Measurements from ENCODE around the gene PSMD7.

PSMD7 gene

GRCh38 chr16:74291577-74292208 is 4.9 kb upstream of the PSMD7 start:
- no peak overlapping the region for H3K27ac ChIP-seq (ENCODE audit: low read depth, low read length, severe bottlenecking)
- H3K4me1 ChIP-seq (ENCODE audit: control insufficient read depth, insufficient read depth, low read length, poor library complexity, severe bottlenecking) = no peaks in the 10 kb centered on the region
- WGBS, 2 experiments (ENCODE audit: insufficient coverage in 2 of 2) = 86 to 100% methylated on average over 1 of the region's 1 CpG
- H3K4me3 ChIP-seq (ENCODE audit: extremely low read depth, insufficient read depth, low read length, poor library complexity, severe bottlenecking) = no peak overlapping the region
- H3K36me3 ChIP-seq (ENCODE audit: control insufficient read depth, insufficient read depth, low read length) = no peaks in the 10 kb centered on the region
- H3K9me3 ChIP-seq (ENCODE audit: control insufficient read depth, low read length) = no peaks in the 10 kb centered on the region

- peaks cover 34% of the 10 kb centered on the region for H3K36me3 ChIP-seq (ENCODE audit: control insufficient read depth, insufficient read depth, low read length)
- peak overlapping the region; percentile 97 for H3K4me3 ChIP-seq (ENCODE audit: extremely low read depth, insufficient read depth, low read length, poor library complexity, severe bottlenecking)
- H3K4me1 ChIP-seq (ENCODE audit: control insufficient read depth, insufficient read depth, low read length, poor library complexity, severe bottlenecking) = peaks cover 5% of the 10 kb centered on the region
- 52 to 73% methylated on average over 7 of the region's 9 CpGs for WGBS, 2 experiments (ENCODE audit: insufficient coverage in 2 of 2)
- peak overlapping the region; percentile 97 for H3K27ac ChIP-seq (ENCODE audit: low read depth, low read length, severe bottlenecking)
- no peaks in the 10 kb centered on the region for H3K9me3 ChIP-seq (ENCODE audit: control insufficient read depth, low read length)
These were observed 546 bp upstream of the PSMD7 start for GRCh38 chr16:74296104-74296431.

- peaks cover 46% of the 10 kb centered on the region for H3K36me3 ChIP-seq (ENCODE audit: control insufficient read depth, insufficient read depth, low read length)
- H3K4me3 ChIP-seq (ENCODE audit: extremely low read depth, insufficient read depth, low read length, poor library complexity, severe bottlenecking) = peak overlapping the region; percentile 97
- 0% methylated on average over 22 to 24 of the region's 27 CpGs for WGBS, 2 experiments (ENCODE audit: insufficient coverage in 2 of 2)
- no peaks in the 10 kb centered on the region for H3K9me3 ChIP-seq (ENCODE audit: control insufficient read depth, low read length)
- H3K27ac ChIP-seq (ENCODE audit: low read depth, low read length, severe bottlenecking) = peak overlapping the region; percentile 97
- H3K4me1 ChIP-seq (ENCODE audit: control insufficient read depth, insufficient read depth, low read length, poor library complexity, severe bottlenecking) = peaks cover 5% of the 10 kb centered on the region
These were observed 591 bp downstream of the PSMD7 start for GRCh38 chr16:74297145-74297665.

- H3K36me3 ChIP-seq (ENCODE audit: control insufficient read depth, insufficient read depth, low read length) = peaks cover 55% of the 10 kb centered on the region
- H3K27ac ChIP-seq (ENCODE audit: low read depth, low read length, severe bottlenecking) = no peak overlapping the region
These were observed 1.5 kb downstream of the PSMD7 start for GRCh38 chr16:74298104-74298503.

GRCh38 chr16:74302341-74302740 is 5.7 kb downstream of the PSMD7 start:
- Histone ChIP-seq H3K4me1 (ENCODE audit: control insufficient read depth, insufficient read depth, low read length, poor library complexity, severe bottlenecking) (peaks cover 5% of the 10 kb centered on the region), H3K36me3 (ENCODE audit: control insufficient read depth, insufficient read depth, low read length) (peaks cover 97% of the 10 kb centered on the region), H3K27ac (ENCODE audit: low read depth, low read length, severe bottlenecking) (no peak overlapping the region), H3K4me3 (ENCODE audit: extremely low read depth, insufficient read depth, low read length, poor library complexity, severe bottlenecking) (no peak overlapping the region), H3K9me3 (ENCODE audit: control insufficient read depth, low read length) (no peaks in the 10 kb centered on the region)
- WGBS, 2 experiments (ENCODE audit: insufficient coverage in 2 of 2) = 80 to 100% methylated on average over 1 to 2 of the region's 5 CpGs

More at GRCh38 chr16:74298104-74298503, 1.5 kb downstream of the PSMD7 start:
- Histone ChIP-seq H3K4me3 (ENCODE audit: extremely low read depth, insufficient read depth, low read length, poor library complexity, severe bottlenecking) (peak overlapping the region; percentile 97), H3K9me3 (ENCODE audit: control insufficient read depth, low read length) (no peaks in the 10 kb centered on the region), H3K4me1 (ENCODE audit: control insufficient read depth, insufficient read depth, low read length, poor library complexity, severe bottlenecking) (peaks cover 5% of the 10 kb centered on the region)
- WGBS, 2 experiments (ENCODE audit: insufficient coverage in 2 of 2) = 100% methylated on average over 2 of the region's 2 CpGs

- WGBS, 2 experiments (ENCODE audit: insufficient coverage in 2 of 2) = 91 to 97% methylated on average over 5 to 8 of the region's 10 CpGs
- H3K36me3 ChIP-seq (ENCODE audit: control insufficient read depth, insufficient read depth, low read length) = peaks cover 90% of the 10 kb centered on the region
- no peak overlapping the region for H3K27ac ChIP-seq (ENCODE audit: low read depth, low read length, severe bottlenecking)
- peaks cover 1% of the 10 kb centered on the region for H3K4me1 ChIP-seq (ENCODE audit: control insufficient read depth, insufficient read depth, low read length, poor library complexity, severe bottlenecking)
- no peaks in the 10 kb centered on the region for H3K9me3 ChIP-seq (ENCODE audit: control insufficient read depth, low read length)
- no peak overlapping the region for H3K4me3 ChIP-seq (ENCODE audit: extremely low read depth, insufficient read depth, low read length, poor library complexity, severe bottlenecking)
These were observed 7.7 kb downstream of the PSMD7 start for GRCh38 chr16:74304164-74304834.

GRCh38 chr16:74304835-74305176 is 8.2 kb downstream of the PSMD7 start:
- Histone ChIP-seq H3K36me3 (ENCODE audit: control insufficient read depth, insufficient read depth, low read length) (peaks cover 85% of the 10 kb centered on the region), H3K4me1 (ENCODE audit: control insufficient read depth, insufficient read depth, low read length, poor library complexity, severe bottlenecking) (no peaks in the 10 kb centered on the region), H3K27ac (ENCODE audit: low read depth, low read length, severe bottlenecking) (no peak overlapping the region), H3K4me3 (ENCODE audit: extremely low read depth, insufficient read depth, low read length, poor library complexity, severe bottlenecking) (no peak overlapping the region), H3K9me3 (ENCODE audit: control insufficient read depth, low read length) (no peaks in the 10 kb centered on the region)
- 100% methylated on average over 1 of the region's 2 CpGs; no CpG with 5 or more reads in 1 of the 2 experiments for WGBS, 2 experiments (ENCODE audit: insufficient coverage in 2 of 2)

GRCh38 chr16:74305281-74305680 is 8.7 kb downstream of the PSMD7 start:
- Histone ChIP-seq H3K4me1 (ENCODE audit: control insufficient read depth, insufficient read depth, low read length, poor library complexity, severe bottlenecking) (no peaks in the 10 kb centered on the region), H3K36me3 (ENCODE audit: control insufficient read depth, insufficient read depth, low read length) (peaks cover 80% of the 10 kb centered on the region), H3K27ac (ENCODE audit: low read depth, low read length, severe bottlenecking) (no peak overlapping the region), H3K4me3 (ENCODE audit: extremely low read depth, insufficient read depth, low read length, poor library complexity, severe bottlenecking) (no peak overlapping the region), H3K9me3 (ENCODE audit: control insufficient read depth, low read length) (no peaks in the 10 kb centered on the region)
- WGBS, 2 experiments (ENCODE audit: insufficient coverage in 2 of 2) = 94 to 99% methylated on average over 6 to 7 of the region's 11 CpGs

GRCh38 chr16:74305978-74306784 is 9.6 kb downstream of the PSMD7 start:
- H3K27ac ChIP-seq (ENCODE audit: low read depth, low read length, severe bottlenecking) = no peak overlapping the region
- peaks cover 71% of the 10 kb centered on the region for H3K36me3 ChIP-seq (ENCODE audit: control insufficient read depth, insufficient read depth, low read length)
- H3K4me1 ChIP-seq (ENCODE audit: control insufficient read depth, insufficient read depth, low read length, poor library complexity, severe bottlenecking) = no peaks in the 10 kb centered on the region
- 94 to 100% methylated on average over 4 to 5 of the region's 8 CpGs for WGBS, 2 experiments (ENCODE audit: insufficient coverage in 2 of 2)
- no peaks in the 10 kb centered on the region for H3K9me3 ChIP-seq (ENCODE audit: control insufficient read depth, low read length)
- no peak overlapping the region for H3K4me3 ChIP-seq (ENCODE audit: extremely low read depth, insufficient read depth, low read length, poor library complexity, severe bottlenecking)

GRCh38 chr16:74307383-74307782 is 10.8 kb downstream of the PSMD7 start:
- Histone ChIP-seq H3K36me3 (ENCODE audit: control insufficient read depth, insufficient read depth, low read length) (peaks cover 59% of the 10 kb centered on the region), H3K4me3 (ENCODE audit: extremely low read depth, insufficient read depth, low read length, poor library complexity, severe bottlenecking) (no peak overlapping the region), H3K9me3 (ENCODE audit: control insufficient read depth, low read length) (no peaks in the 10 kb centered on the region), H3K27ac (ENCODE audit: low read depth, low read length, severe bottlenecking) (no peak overlapping the region), H3K4me1 (ENCODE audit: control insufficient read depth, insufficient read depth, low read length, poor library complexity, severe bottlenecking) (no peaks in the 10 kb centered on the region)
- WGBS, 2 experiments (ENCODE audit: insufficient coverage in 2 of 2) = 95 to 98% methylated on average over 5 to 6 of the region's 6 CpGs

Measured in mesodermal cell (in vitro differentiated cells).